ENCODE measurements around the gene GPR107.

The GPR107 gene

DNA sequence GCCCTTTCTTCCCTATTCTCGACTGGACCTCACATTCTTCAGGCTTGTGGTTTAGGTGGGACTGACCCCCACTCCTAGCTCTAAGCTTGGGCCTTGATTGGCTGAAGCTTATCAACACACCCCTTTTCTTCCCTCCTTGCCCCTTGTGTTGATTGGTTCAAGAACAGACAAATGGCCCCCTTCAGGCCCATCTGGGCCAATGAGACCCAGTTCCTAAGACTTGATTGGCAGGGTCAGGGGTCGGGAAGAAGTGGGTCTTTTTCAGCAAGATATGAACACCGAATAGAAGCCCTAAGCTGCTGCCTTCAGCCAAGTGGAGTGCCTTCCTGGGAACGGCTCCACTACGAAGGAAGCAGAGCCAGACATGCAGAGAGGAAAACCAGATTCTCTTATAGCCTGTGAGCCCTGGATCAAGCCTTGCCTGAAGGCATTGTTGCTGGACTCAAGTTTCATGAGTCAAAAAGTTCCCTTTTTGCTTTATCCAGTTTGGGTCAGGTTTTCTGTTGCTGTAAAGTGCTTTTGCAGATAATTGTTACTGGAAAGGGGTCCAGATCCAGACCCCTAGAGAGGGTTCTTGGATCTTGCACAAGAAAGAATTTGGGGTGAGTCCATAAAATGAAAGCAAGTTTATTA is 96.1 kb downstream of the GPR107 start:
- no peak overlapping the region for H4K5ac ChIP-seq (ENCODE audit: low read length)
- no peak overlapping the region for H3K56ac ChIP-seq (ENCODE audit: low read length)
- no peaks in the 10 kb centered on the region for H3K27me3 ChIP-seq (ENCODE audit: insufficient read depth, low read length, poor library complexity)
- H3K9ac ChIP-seq (ENCODE audit: low read length), result no peak overlapping the region
- no peak overlapping the region for H3K27ac ChIP-seq (ENCODE audit: low read depth, low read length)
- H3K23ac ChIP-seq (ENCODE audit: low read length), result no peak overlapping the region
- peak; percentile 45 for DNase-seq
- no peak overlapping the region for H2AK5ac ChIP-seq (ENCODE audit: low read length)
- H2BK15ac ChIP-seq (replicated peaks; ENCODE audit: low read depth), result no peak overlapping the region
- H2BK120ac ChIP-seq (ENCODE audit: low read depth, low read length), result no peak overlapping the region
- no peak overlapping the region for H3K4me3 ChIP-seq (ENCODE audit: low read length)
- H3K36me3 ChIP-seq (ENCODE audit: control insufficient read depth, insufficient read depth, low read length), result no peaks in the 10 kb centered on the region
- peaks cover 6% of the 10 kb centered on the region for H3K4me1 ChIP-seq (ENCODE audit: control insufficient read depth, low read depth, low read length)
- no peak overlapping the region for H3K4me2 ChIP-seq (ENCODE audit: low read length)
- H4K8ac ChIP-seq (ENCODE audit: low read depth, low read length), result no peak overlapping the region
- H3K18ac ChIP-seq (ENCODE audit: low read length), result no peak overlapping the region
- no peaks in the 10 kb centered on the region for H3K79me1 ChIP-seq (ENCODE audit: low read length)
- no peaks in the 10 kb centered on the region for H3K79me2 ChIP-seq (ENCODE audit: control insufficient read depth, insufficient read depth, low read length)
- no peak overlapping the region for H3K4ac ChIP-seq (ENCODE audit: low read depth, low read length)
- WGBS (ENCODE audit: extremely low coverage, insufficient coverage, low lambda C conversion rate), result no CpG with 5 or more reads among the region's 5 CpGs
- H2BK5ac ChIP-seq (ENCODE audit: low read length), result no peak overlapping the region

DNA sequence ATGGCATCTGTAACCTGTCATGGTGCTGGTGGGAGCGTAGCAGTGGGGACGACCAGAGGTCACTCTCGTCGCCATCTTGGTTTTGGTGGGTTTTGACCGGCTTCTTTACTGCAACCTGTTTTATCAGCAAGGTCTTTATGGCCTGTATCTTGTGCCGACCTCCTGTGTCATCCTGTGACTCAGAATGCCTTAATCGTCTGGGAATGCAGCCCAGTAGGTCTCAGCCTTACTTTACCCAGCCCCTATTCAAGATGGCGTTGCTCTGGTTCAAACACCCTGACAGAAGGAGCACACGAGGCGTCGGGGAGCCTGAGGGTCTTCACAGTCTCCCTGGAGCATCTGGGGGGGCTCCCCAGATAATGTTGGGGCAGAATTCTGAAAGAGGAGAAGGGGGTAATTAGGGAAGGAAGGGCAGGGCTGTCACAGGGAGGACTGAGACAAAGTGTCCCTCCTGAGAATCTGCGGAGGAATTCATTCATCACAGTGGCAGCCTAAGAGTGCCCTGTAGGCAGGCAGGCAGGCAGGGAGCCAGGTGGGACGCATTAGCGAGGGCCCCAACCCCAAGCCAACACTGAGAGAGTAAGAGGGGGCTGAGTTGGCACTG is 97.2 kb downstream of the GPR107 start:
- Histone ChIP-seq H3K4me3 (ENCODE audit: low read length) (no peak overlapping the region), H3K18ac (ENCODE audit: low read length) (no peak overlapping the region), H3K36me3 (ENCODE audit: control insufficient read depth, insufficient read depth, low read length) (no peaks in the 10 kb centered on the region), H3K4ac (ENCODE audit: low read depth, low read length) (no peak overlapping the region), H3K79me2 (ENCODE audit: control insufficient read depth, insufficient read depth, low read length) (no peaks in the 10 kb centered on the region), H3K56ac (ENCODE audit: low read length) (peak overlapping the region; percentile 15), H4K5ac (ENCODE audit: low read length) (no peak overlapping the region), H3K27me3 (ENCODE audit: insufficient read depth, low read length, poor library complexity) (no peaks in the 10 kb centered on the region), H3K79me1 (ENCODE audit: low read length) (no peaks in the 10 kb centered on the region), H3K9ac (ENCODE audit: low read length) (no peak overlapping the region), H2BK120ac (ENCODE audit: low read depth, low read length) (no peak overlapping the region), H3K23ac (ENCODE audit: low read length) (no peak overlapping the region), H2BK15ac (replicated peaks; ENCODE audit: low read depth) (no peak overlapping the region), H3K27ac (ENCODE audit: low read depth, low read length) (peak overlapping the region; percentile 56), H2BK5ac (ENCODE audit: low read length) (peak overlapping the region; percentile 76), H2AK5ac (ENCODE audit: low read length) (no peak overlapping the region), H3K4me2 (ENCODE audit: low read length) (no peak overlapping the region), H4K8ac (ENCODE audit: low read depth, low read length) (no peak overlapping the region), H3K4me1 (ENCODE audit: control insufficient read depth, low read depth, low read length) (peaks cover 6% of the 10 kb centered on the region)
- DNase-seq, result peak; percentile 86
- no CpG with 5 or more reads among the region's 14 CpGs for WGBS (ENCODE audit: extremely low coverage, insufficient coverage, low lambda C conversion rate)

- Histone ChIP-seq H3K9ac (ENCODE audit: low read length) (no peak overlapping the region), H3K56ac (ENCODE audit: low read length) (peak overlapping the region; percentile 19), H3K18ac (ENCODE audit: low read length) (no peak overlapping the region), H3K4me3 (ENCODE audit: low read length) (no peak overlapping the region), H3K79me2 (ENCODE audit: control insufficient read depth, insufficient read depth, low read length) (no peaks in the 10 kb centered on the region), H3K4me1 (ENCODE audit: control insufficient read depth, low read depth, low read length) (peaks cover 6% of the 10 kb centered on the region), H3K79me1 (ENCODE audit: low read length) (no peaks in the 10 kb centered on the region), H3K4me2 (ENCODE audit: low read length) (no peak overlapping the region), H3K27me3 (ENCODE audit: insufficient read depth, low read length, poor library complexity) (no peaks in the 10 kb centered on the region), H2AK5ac (ENCODE audit: low read length) (no peak overlapping the region), H4K8ac (ENCODE audit: low read depth, low read length) (no peak overlapping the region), H3K36me3 (ENCODE audit: control insufficient read depth, insufficient read depth, low read length) (no peaks in the 10 kb centered on the region), H3K23ac (ENCODE audit: low read length) (no peak overlapping the region), H3K27ac (ENCODE audit: low read depth, low read length) (no peak overlapping the region), H2BK15ac (replicated peaks; ENCODE audit: low read depth) (no peak overlapping the region), H4K5ac (ENCODE audit: low read length) (no peak overlapping the region), H2BK120ac (ENCODE audit: low read depth, low read length) (no peak overlapping the region), H3K4ac (ENCODE audit: low read depth, low read length) (peak overlapping the region; percentile 56), H2BK5ac (ENCODE audit: low read length) (no peak overlapping the region)
- DNase-seq, result no peak
- no CpG with 5 or more reads among the region's 3 CpGs for WGBS (ENCODE audit: extremely low coverage, insufficient coverage, low lambda C conversion rate)
Observed at GRCh38 chr9:130154816-130155215, 101.1 kb downstream of the GPR107 start.

DNA sequence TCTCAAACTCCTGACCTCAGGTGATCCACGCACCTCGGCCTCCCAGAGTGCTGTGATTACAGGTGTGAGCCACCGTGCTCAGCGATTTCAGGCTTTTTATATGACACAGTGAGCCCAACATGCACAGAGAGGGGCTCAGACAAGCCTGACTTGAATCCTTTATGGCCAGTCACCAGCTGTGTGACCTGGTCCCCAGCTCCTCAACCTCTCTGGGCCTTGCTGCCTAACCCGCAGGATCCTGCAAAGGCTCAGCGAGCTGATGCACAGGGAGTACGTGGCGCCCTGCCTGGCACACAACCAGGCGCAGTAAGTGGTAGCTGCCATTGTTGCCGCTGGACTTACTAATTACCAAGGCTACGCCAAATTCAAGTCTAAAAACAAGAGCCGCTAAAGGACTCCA is 101.9 kb downstream of the GPR107 start:
- H3K79me2 ChIP-seq (ENCODE audit: control insufficient read depth, insufficient read depth, low read length), result no peaks in the 10 kb centered on the region
- H2AK5ac ChIP-seq (ENCODE audit: low read length), result no peak overlapping the region
- no peak overlapping the region for H3K18ac ChIP-seq (ENCODE audit: low read length)
- H3K4me2 ChIP-seq (ENCODE audit: low read length), result no peak overlapping the region
- H3K23ac ChIP-seq (ENCODE audit: low read length), result no peak overlapping the region
- H3K56ac ChIP-seq (ENCODE audit: low read length), result no peak overlapping the region
- no peak overlapping the region for H3K4ac ChIP-seq (ENCODE audit: low read depth, low read length)
- H3K27me3 ChIP-seq (ENCODE audit: insufficient read depth, low read length, poor library complexity), result no peaks in the 10 kb centered on the region
- H4K8ac ChIP-seq (ENCODE audit: low read depth, low read length), result no peak overlapping the region
- H2BK15ac ChIP-seq (replicated peaks; ENCODE audit: low read depth), result no peak overlapping the region
- H3K4me1 ChIP-seq (ENCODE audit: control insufficient read depth, low read depth, low read length), result peaks cover 6% of the 10 kb centered on the region
- no peaks in the 10 kb centered on the region for H3K36me3 ChIP-seq (ENCODE audit: control insufficient read depth, insufficient read depth, low read length)
- H2BK120ac ChIP-seq (ENCODE audit: low read depth, low read length), result no peak overlapping the region
- no peak overlapping the region for H3K27ac ChIP-seq (ENCODE audit: low read depth, low read length)
- H3K79me1 ChIP-seq (ENCODE audit: low read length), result no peaks in the 10 kb centered on the region
- H3K4me3 ChIP-seq (ENCODE audit: low read length), result no peak overlapping the region
- WGBS (ENCODE audit: extremely low coverage, insufficient coverage, low lambda C conversion rate), result no CpG with 5 or more reads among the region's 12 CpGs
- no peak overlapping the region for H3K9ac ChIP-seq (ENCODE audit: low read length)
- no peak overlapping the region for H2BK5ac ChIP-seq (ENCODE audit: low read length)
- DNase-seq, result no peak
- H4K5ac ChIP-seq (ENCODE audit: low read length), result no peak overlapping the region

DNA sequence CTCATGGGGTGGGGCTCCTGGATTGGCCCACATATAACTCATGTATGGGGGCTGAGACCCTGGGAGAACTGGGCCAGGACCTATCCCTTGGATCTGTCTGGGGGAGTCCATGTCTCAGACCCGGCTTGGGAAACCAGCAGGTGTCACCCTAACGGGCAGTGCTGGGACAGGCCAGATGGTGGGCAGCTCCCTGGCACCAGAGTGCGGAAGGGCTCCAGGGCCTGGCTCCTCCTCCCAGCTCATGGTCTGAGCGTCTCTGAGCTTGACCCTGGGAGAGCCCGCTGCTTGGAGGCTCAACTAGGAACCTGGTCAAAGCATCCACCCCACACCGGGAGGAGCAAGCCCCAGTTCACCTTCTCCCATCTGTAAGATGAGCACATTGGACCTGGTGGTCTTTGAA is 103.0 kb downstream of the GPR107 start:
- no peak overlapping the region for H3K4ac ChIP-seq (ENCODE audit: low read depth, low read length)
- H3K4me1 ChIP-seq (ENCODE audit: control insufficient read depth, low read depth, low read length), result peaks cover 4% of the 10 kb centered on the region
- no peaks in the 10 kb centered on the region for H3K27me3 ChIP-seq (ENCODE audit: insufficient read depth, low read length, poor library complexity)
- H3K18ac ChIP-seq (ENCODE audit: low read length), result no peak overlapping the region
- no peak overlapping the region for H4K5ac ChIP-seq (ENCODE audit: low read length)
- H3K56ac ChIP-seq (ENCODE audit: low read length), result no peak overlapping the region
- H3K23ac ChIP-seq (ENCODE audit: low read length), result no peak overlapping the region
- H2BK15ac ChIP-seq (replicated peaks; ENCODE audit: low read depth), result no peak overlapping the region
- no CpG with 5 or more reads among the region's 6 CpGs for WGBS (ENCODE audit: extremely low coverage, insufficient coverage, low lambda C conversion rate)
- no peaks in the 10 kb centered on the region for H3K79me2 ChIP-seq (ENCODE audit: control insufficient read depth, insufficient read depth, low read length)
- no peak overlapping the region for H3K9ac ChIP-seq (ENCODE audit: low read length)
- no peak for DNase-seq
- no peaks in the 10 kb centered on the region for H3K79me1 ChIP-seq (ENCODE audit: low read length)
- H2AK5ac ChIP-seq (ENCODE audit: low read length), result no peak overlapping the region
- H3K27ac ChIP-seq (ENCODE audit: low read depth, low read length), result no peak overlapping the region
- H4K8ac ChIP-seq (ENCODE audit: low read depth, low read length), result no peak overlapping the region
- no peak overlapping the region for H2BK5ac ChIP-seq (ENCODE audit: low read length)
- no peaks in the 10 kb centered on the region for H3K36me3 ChIP-seq (ENCODE audit: control insufficient read depth, insufficient read depth, low read length)
- no peak overlapping the region for H3K4me3 ChIP-seq (ENCODE audit: low read length)
- no peak overlapping the region for H2BK120ac ChIP-seq (ENCODE audit: low read depth, low read length)
- no peak overlapping the region for H3K4me2 ChIP-seq (ENCODE audit: low read length)

- Histone ChIP-seq H2BK5ac (ENCODE audit: low read length) (no peak overlapping the region), H4K5ac (ENCODE audit: low read length) (no peak overlapping the region), H3K27me3 (ENCODE audit: insufficient read depth, low read length, poor library complexity) (no peaks in the 10 kb centered on the region), H4K8ac (ENCODE audit: low read depth, low read length) (no peak overlapping the region), H3K4me2 (ENCODE audit: low read length) (no peak overlapping the region), H2BK15ac (replicated peaks; ENCODE audit: low read depth) (no peak overlapping the region), H3K18ac (ENCODE audit: low read length) (no peak overlapping the region), H3K36me3 (ENCODE audit: control insufficient read depth, insufficient read depth, low read length) (no peaks in the 10 kb centered on the region), H3K79me2 (ENCODE audit: control insufficient read depth, insufficient read depth, low read length) (no peaks in the 10 kb centered on the region), H3K4me1 (ENCODE audit: control insufficient read depth, low read depth, low read length) (peaks cover 4% of the 10 kb centered on the region), H3K9ac (ENCODE audit: low read length) (no peak overlapping the region), H2BK120ac (ENCODE audit: low read depth, low read length) (no peak overlapping the region), H2AK5ac (ENCODE audit: low read length) (no peak overlapping the region), H3K56ac (ENCODE audit: low read length) (no peak overlapping the region), H3K27ac (ENCODE audit: low read depth, low read length) (no peak overlapping the region), H3K23ac (ENCODE audit: low read length) (no peak overlapping the region), H3K4me3 (ENCODE audit: low read length) (no peak overlapping the region), H3K79me1 (ENCODE audit: low read length) (no peaks in the 10 kb centered on the region), H3K4ac (ENCODE audit: low read depth, low read length) (no peak overlapping the region)
- DNase-seq, result no peak
- WGBS (ENCODE audit: extremely low coverage, insufficient coverage, low lambda C conversion rate), result no CpG with 5 or more reads among the region's 7 CpGs
Observed at GRCh38 chr9:130157079-130157478, 103.4 kb downstream of the GPR107 start.

All from mesendoderm (in vitro differentiated cells).